Suprapubic skin (tissue), 3 donors: Measurements from ENCODE around the gene RBM3.

Experiments
- CTCF ChIP-seq, 2 donors: fragments of 200-600 bp in 1 of 2; fragments of 450-650 bp in 1 of 2; sonication (generic) in 1 of 2; IDR thresholded peaks; one replicate each; pipeline ENCODE4 v1.5.1; 2016 to 2019; ENCODE audit warnings: antibody characterized with exemption in 2 of 2, mild to moderate bottlenecking in 1 of 2, moderate library complexity in 1 of 2
- POLR2A ChIP-seq, 2 donors: fragments of 450-650 bp; IDR thresholded peaks; one replicate each; pipeline ENCODE4 v1.6.1; 2017; ENCODE audit warnings: antibody characterized with exemption in 2 of 2, mild to moderate bottlenecking in 2 of 2, moderate library complexity in 2 of 2

- no peak for TF ChIP-seq CTCF (IDR thresholded peaks at IDR 0.05)
- TF ChIP-seq POLR2A (IDR thresholded peaks at IDR 0.05) = no peak
Observed at GRCh38 chrX:48533165-48533564, 41.1 kb upstream of the RBM3 start.
